HG02938 (cell line): ENCODE results near the gene MED19.
A peak's percentile ranks its signal among the peaks of the same experiment; 100 is the strongest.
"Not testable (repeated sequence)": the region's sequence is repeated elsewhere in the genome, so short reads cannot be mapped to it uniquely, and the experiment has no call there.

Experiments used
- ATAC-seq: cut with Tn5 transposase; IDR thresholded peaks from one replicate; pipeline ENCODE4 v1.9.1; 2021; ENCODE audit warnings: mild to moderate bottlenecking, moderate library complexity; ENCODE audit not compliant: unreplicated experiment

MED19 gene

GRCh38 chr11:57711414-57712255, at the start of gene MED19:
Gene MED19, minus strand, starts transcription at chr11:57712215. Its CDS starts 36 bp downstream, at chr11:57712179.
- peak; percentile 46 for ATAC-seq

- ATAC-seq: no peak
These were observed 46.2 kb upstream of the MED19 start for GRCh38 chr11:57758174-57758573.

GRCh38 chr11:57752954-57753353, 40.9 kb upstream of the MED19 start:
- ATAC-seq: no peak

GRCh38 chr11:57751676-57752253, 39.8 kb upstream of the MED19 start, which contains the start of gene BTBD18:
Gene BTBD18, minus strand, starts transcription at chr11:57751819. Its CDS starts 631 bp downstream, at chr11:57751188.
- ATAC-seq: no peak

GRCh38 chr11:57751176-57751575, 39.2 kb upstream of the MED19 start:
- ATAC-seq: no peak

- ATAC-seq: no peak
These were observed 34.9 kb upstream of the MED19 start for GRCh38 chr11:57746920-57747319.

- no peak for ATAC-seq
These were observed 33.2 kb upstream of the MED19 start for GRCh38 chr11:57745206-57745605.

- ATAC-seq: no peak
These were observed 32.3 kb upstream of the MED19 start for GRCh38 chr11:57744357-57744756.

GRCh38 chr11:57742087-57742452, 30.1 kb upstream of the MED19 start:
- ATAC-seq: no peak

GRCh38 chr11:57741132-57742086, 29.4 kb upstream of the MED19 start, which contains the start of gene SELENOH:
Gene SELENOH, plus strand, starts transcription at chr11:57741491. Its CDS starts 105 bp downstream, at chr11:57741596.
- ATAC-seq: peak; percentile 84

GRCh38 chr11:57735619-57736298, 23.7 kb upstream of the MED19 start:
- ATAC-seq: no peak

- ATAC-seq: no peak
These were observed 20.6 kb upstream of the MED19 start for GRCh38 chr11:57732661-57733060.

GRCh38 chr11:57729479-57729878, 17.5 kb upstream of the MED19 start:
- ATAC-seq: no peak

GRCh38 chr11:57728829-57729228, 16.8 kb upstream of the MED19 start:
- no peak for ATAC-seq

GRCh38 chr11:57727185-57727584, 15.2 kb upstream of the MED19 start:
- no peak for ATAC-seq

- not testable (repeated sequence) for ATAC-seq
These were observed 4.7 kb upstream of the MED19 start for GRCh38 chr11:57716726-57717125.

- no peak for ATAC-seq
These were observed 1.8 kb upstream of the MED19 start for GRCh38 chr11:57713835-57714234.

GRCh38 chr11:57712256-57713150, 488 bp upstream of the MED19 start, which contains the start of gene TMX2:
Gene TMX2, plus strand, starts transcription at chr11:57712593. Its CDS starts 26 bp downstream, at chr11:57712619.
- ATAC-seq: peak; percentile 95

- no peak for ATAC-seq
These were observed 2.1 kb downstream of the MED19 start for GRCh38 chr11:57709802-57710367.
